GM06990 (cell line): ENCODE measurements around the gene AK5.

Experiments used
- DNase-seq: peaks from one replicate; pipeline ENCODE4 v3.0.0-alpha.2; 2011; ENCODE audit not compliant: insufficient read length; ENCODE audit errors: extremely low read depth
- H3K27me3 ChIP-seq: replicated peaks from 2 replicates; pipeline ENCODE4 v1.6.0; 2011; ENCODE audit warnings: low read length; ENCODE audit not compliant: control insufficient read depth, insufficient read depth
- H3K36me3 ChIP-seq: 2 replicates; pipeline ENCODE4 v1.5.1; 2011; ENCODE audit warnings: low read length; ENCODE audit not compliant: control insufficient read depth, insufficient read depth
- H3K4me3 ChIP-seq: replicated peaks from 2 replicates; pipeline ENCODE4 v1.5.1; 2011; ENCODE audit warnings: low read depth, mild to moderate bottlenecking, control low read depth, low read length
- CTCF ChIP-seq: IDR thresholded peaks from 2 replicates; pipeline ENCODE4 v1.5.1; 2011; ENCODE audit warnings: low read length, control low read depth, mild to moderate bottlenecking, inconsistent platforms; ENCODE audit not compliant: insufficient read depth, poor library complexity, severe bottlenecking

The AK5 gene

GRCh38 chr1:77489910-77490309 lies 208.1 kb downstream of the AK5 start:
- no peak for TF ChIP-seq CTCF
- no peaks in the 10 kb centered on the region for H3K36me3 ChIP-seq
- no peak overlapping the region for H3K4me3 ChIP-seq
- no peaks in the 10 kb centered on the region for H3K27me3 ChIP-seq
- DNase-seq = no peak

- TF ChIP-seq CTCF = no peak
- H3K36me3 ChIP-seq = no peaks in the 10 kb centered on the region
- DNase-seq = no peak
These were observed 212.2 kb downstream of the AK5 start for GRCh38 chr1:77494026-77494425.

GRCh38 chr1:77498918-77499317 lies 217.1 kb downstream of the AK5 start:
- no peaks in the 10 kb centered on the region; the same call in none of the 2 replicates for H3K27me3 ChIP-seq
- no peaks in the 10 kb centered on the region for H3K36me3 ChIP-seq
- TF ChIP-seq CTCF = no peak
- DNase-seq = no peak
- no peak overlapping the region for H3K4me3 ChIP-seq

More at GRCh38 chr1:77494026-77494425, 212.2 kb downstream of the AK5 start:
- H3K4me3 ChIP-seq = no peak overlapping the region
- H3K27me3 ChIP-seq = no peaks in the 10 kb centered on the region

GRCh38 chr1:77499466-77499865 lies 217.6 kb downstream of the AK5 start:
- Histone ChIP-seq H3K36me3 (no peaks in the 10 kb centered on the region), H3K27me3 (no peaks in the 10 kb centered on the region; the same call in none of the 2 replicates), H3K4me3 (no peak overlapping the region)
- no peak for DNase-seq
- TF ChIP-seq CTCF = no peak

GRCh38 chr1:77504986-77505385 lies 223.2 kb downstream of the AK5 start:
- Histone ChIP-seq H3K36me3 (no peaks in the 10 kb centered on the region), H3K27me3 (no peaks in the 10 kb centered on the region; the same call in none of the 2 replicates), H3K4me3 (no peak overlapping the region)
- TF ChIP-seq CTCF = no peak
- no peak for DNase-seq

GRCh38 chr1:77506771-77507170 lies 225.0 kb downstream of the AK5 start:
- H3K4me3 ChIP-seq = no peak overlapping the region
- no peak for DNase-seq
- no peaks in the 10 kb centered on the region for H3K36me3 ChIP-seq
- no peak for TF ChIP-seq CTCF
- no peaks in the 10 kb centered on the region; the same call in none of the 2 replicates for H3K27me3 ChIP-seq
